Smooth muscle cell (in vitro differentiated cells): ENCODE measurements around the gene SLC30A10. TPM values are rescaled to one million over a fixed set of nuclear protein-coding genes. Genes with fewer than 3 reads are reported as not detected.

ENCODE experiments used
- DNase-seq: peaks from one replicate; lab custom pipeline; 2025; ENCODE audit not compliant: unreplicated experiment; lab: John Stamatoyannopoulos, UW
- H2AFZ ChIP-seq: fragments of 200-600 bp; sonication (generic); 2 replicates; pipeline ENCODE4 v1.6.0; 2016; ENCODE audit warnings: antibody characterized with exemption, low read depth, mild to moderate bottlenecking
- H3F3A ChIP-seq: fragments of 200-600 bp; sonication (generic); 2 replicates; pipeline ENCODE4 v1.6.0; 2017; ENCODE audit warnings: antibody characterized with exemption, low read depth
- H3K27ac ChIP-seq: fragments of 200-600 bp; sonication (generic); 2 replicates; pipeline ENCODE4 v1.5.1; 2016; ENCODE audit warnings: low read depth, mild to moderate bottlenecking
- H3K27me3 ChIP-seq: fragments of 200-600 bp; sonication (generic); 2 replicates; pipeline ENCODE4 v1.6.1; 2016; ENCODE audit warnings: low read depth, mild to moderate bottlenecking
- H3K36me3 ChIP-seq: fragments of 200-600 bp; sonication (generic); 2 replicates; pipeline ENCODE4 v1.5.1; 2016; ENCODE audit warnings: low read depth
- H3K4me1 ChIP-seq: fragments of 200-600 bp; sonication (generic); 2 replicates; pipeline ENCODE4 v1.5.1; 2016; ENCODE audit warnings: low read depth
- H3K4me2 ChIP-seq: fragments of 200-600 bp; sonication (generic); 2 replicates; pipeline ENCODE4 v1.6.0; 2016; ENCODE audit warnings: mild to moderate bottlenecking
- H3K4me3 ChIP-seq: fragments of 200-600 bp; sonication (generic); 2 replicates; pipeline ENCODE4 v1.5.1; 2016; ENCODE audit warnings: mild to moderate bottlenecking
- H3K79me2 ChIP-seq: fragments of 200-600 bp; sonication (generic); 2 replicates; pipeline ENCODE4 v1.6.0; 2016; ENCODE audit warnings: low read depth, mild to moderate bottlenecking
- H3K9ac ChIP-seq: fragments of 200-600 bp; sonication (generic); 2 replicates; pipeline ENCODE4 v1.6.0; 2016; ENCODE audit warnings: low read depth
- H3K9me3 ChIP-seq: fragments of 200-600 bp; sonication (generic); replicated peaks from 2 replicates; pipeline ENCODE4 v1.5.1; 2016; ENCODE audit warnings: low read depth
- H4K20me1 ChIP-seq: fragments of 200-600 bp; sonication (generic); 2 replicates; pipeline ENCODE4 v1.6.0; 2016; ENCODE audit warnings: low read depth
- CTCF ChIP-seq: fragments of 200-600 bp; sonication (generic); IDR thresholded peaks from 2 replicates; pipeline ENCODE4 v1.5.1; 2017; ENCODE audit warnings: borderline replicate concordance, mild to moderate bottlenecking, antibody characterized with exemption; ENCODE audit not compliant: insufficient read depth, poor library complexity, severe bottlenecking
- WGBS: methylation state at CpG from one replicate; pipeline ENCODE4 v1.1.7; 2016; ENCODE audit warnings: low lambda C conversion rate; 5-methylcytosine and 5-hydroxymethylcytosine counted together
- polyA plus RNA-seq: library from polyadenylated mRNA; unstranded; fragments of >200 nt; fragmentation: Nextera tagmentation; extraction: Ambion mirVana; gene quantifications from 2 replicates; pipeline ENCODE4 v1.2.1, GENCODE V29; 2016
- total RNA-seq: library from RNA; depleted of rRNA; stranded (reverse); fragments of >200 nt; gene quantifications from 2 replicates; pipeline ENCODE4 v1.2.3, GENCODE V29; 2014

The SLC30A10 gene
- total and polyA plus RNA-seq, 2 experiments from 2014 or later = not detected

GRCh38 chr1:219965285-219966070 is 37.1 kb upstream of the SLC30A10 start:
- no peak overlapping the region for H3K27ac ChIP-seq
- no peak for DNase-seq
- no peaks in the 10 kb centered on the region for H3K9me3 ChIP-seq
- H3K4me1 ChIP-seq = no peaks in the 10 kb centered on the region
- H2AFZ ChIP-seq = no peak overlapping the region
- peaks cover 23% of the 10 kb centered on the region for H3K36me3 ChIP-seq
- H3K4me2 ChIP-seq = no peak overlapping the region
- no peaks in the 10 kb centered on the region for H3F3A ChIP-seq
- H3K79me2 ChIP-seq = no peaks in the 10 kb centered on the region
- WGBS = 89% methylated on average over 6 of the region's 6 CpGs
- peaks cover 12% of the 10 kb centered on the region for H3K27me3 ChIP-seq
- no peak overlapping the region for H3K9ac ChIP-seq
- H4K20me1 ChIP-seq = no peaks in the 10 kb centered on the region
- TF ChIP-seq CTCF = no peak
- no peak overlapping the region for H3K4me3 ChIP-seq

GRCh38 chr1:219963432-219963831 is 35.1 kb upstream of the SLC30A10 start:
- no peaks in the 10 kb centered on the region for H3K9me3 ChIP-seq
- no peaks in the 10 kb centered on the region for H3F3A ChIP-seq
- peaks cover 12% of the 10 kb centered on the region for H3K27me3 ChIP-seq
- no peak overlapping the region for H3K4me3 ChIP-seq
- WGBS = 92% methylated on average over 7 of the region's 7 CpGs
- peaks cover 7% of the 10 kb centered on the region for H3K36me3 ChIP-seq
- no peaks in the 10 kb centered on the region for H3K4me1 ChIP-seq
- no peak for DNase-seq
- no peak overlapping the region for H3K4me2 ChIP-seq
- no peak overlapping the region for H2AFZ ChIP-seq
- TF ChIP-seq CTCF = no peak
- H4K20me1 ChIP-seq = no peaks in the 10 kb centered on the region
- H3K27ac ChIP-seq = no peak overlapping the region
- no peak overlapping the region for H3K9ac ChIP-seq
- no peaks in the 10 kb centered on the region for H3K79me2 ChIP-seq

- Histone ChIP-seq H3K9ac (no peak overlapping the region), H3K36me3 (no peaks in the 10 kb centered on the region), H2AFZ (no peak overlapping the region), H4K20me1 (no peaks in the 10 kb centered on the region), H3K79me2 (no peaks in the 10 kb centered on the region), H3K9me3 (no peaks in the 10 kb centered on the region), H3K27ac (no peak overlapping the region), H3K27me3 (peaks cover 9% of the 10 kb centered on the region), H3K4me1 (no peaks in the 10 kb centered on the region), H3K4me3 (no peak overlapping the region), H3K4me2 (no peak overlapping the region), H3F3A (no peaks in the 10 kb centered on the region)
- WGBS = 93% methylated on average over 3 of the region's 3 CpGs
- TF ChIP-seq CTCF = no peak
- no peak for DNase-seq
These were observed 33.3 kb upstream of the SLC30A10 start for GRCh38 chr1:219961684-219962083.

GRCh38 chr1:219959540-219960203 is 31.3 kb upstream of the SLC30A10 start:
- no peak overlapping the region for H3K27ac ChIP-seq
- H3K4me1 ChIP-seq = no peaks in the 10 kb centered on the region
- DNase-seq = no peak
- no peak overlapping the region for H3K4me2 ChIP-seq
- no peak overlapping the region for H2AFZ ChIP-seq
- H3F3A ChIP-seq = no peaks in the 10 kb centered on the region
- WGBS = 73% methylated on average over 3 of the region's 3 CpGs
- H3K9ac ChIP-seq = no peak overlapping the region
- no peaks in the 10 kb centered on the region for H3K36me3 ChIP-seq
- H3K79me2 ChIP-seq = no peaks in the 10 kb centered on the region
- H4K20me1 ChIP-seq = no peaks in the 10 kb centered on the region
- no peak for TF ChIP-seq CTCF
- H3K27me3 ChIP-seq = peaks cover 19% of the 10 kb centered on the region
- no peak overlapping the region for H3K4me3 ChIP-seq
- H3K9me3 ChIP-seq = no peaks in the 10 kb centered on the region
